A549 (cell line): Measurements from ENCODE around the gene LCOR. TPM values are rescaled to one million over a fixed set of nuclear protein-coding genes. Genes with fewer than 3 reads are reported as not detected.
A peak's percentile ranks its signal among the peaks of the same experiment; 100 is the strongest.

ENCODE experiments used
- ATAC-seq, 2 experiments: fragments of 200-7000 bp in 1 of 2; fragments of >200 bp in 1 of 2; cut with Nextera tagmentation in 1 of 2; cut with Tn5 transposase in 1 of 2; 3 replicates each; pipeline versions ENCODE4 v1.8.0 to v1.9.1; 2018 to 2020; ENCODE audit warnings: mild to moderate bottlenecking in 1 of 2, moderate library complexity in 1 of 2
- CTCF ChIA-PET: fragments of 300-600 bp; sonication (Branson Sonifier 250); formaldehyde crosslinking; extraction: SDS; loops from one replicate; lab custom pipeline; 2021; ENCODE audit warnings: antibody characterized with exemption, inconsistent platforms; lab: Yijun Ruan, JAX
- POLR2A ChIA-PET: fragments of 350-600 bp; formaldehyde crosslinking; extraction: SDS; loops from one replicate; lab custom pipeline; 2021; ENCODE audit warnings: antibody characterized with exemption, inconsistent platforms; lab: Yijun Ruan, JAX
- DNase-seq, 2 experiments: peaks; one replicate each; pipeline versions ENCODE4 v3.0.0 to v3.0.0-alpha.2; 2011 to 2016; ENCODE audit warnings: low read depth in 1 of 2, low spot score in 1 of 2
- FAIRE-seq: peaks from 2 replicates; lab custom pipeline; 2011; peaks lifted over from hg19 to GRCh38; lab: Jason Lieb, UNC
- H3K27ac ChIP-seq, 2 experiments: fragments of >200 bp; sonication (Bioruptor Twin); formaldehyde crosslinking; 3 replicates each; pipeline ENCODE4 v1.5.1; 2016 to 2017
- H3K4me1 ChIP-seq: fragments of >200 bp; sonication (Bioruptor Twin); formaldehyde crosslinking; 3 replicates; pipeline ENCODE4 v1.6.1; 2016
- H3K4me2 ChIP-seq: fragments of >200 bp; sonication (Bioruptor Twin); formaldehyde crosslinking; 3 replicates; pipeline ENCODE4 v1.6.1; 2016
- H3K4me3 ChIP-seq: fragments of >200 bp; sonication (Bioruptor Twin); formaldehyde crosslinking; 3 replicates; pipeline ENCODE4 v1.5.1; 2016
- H3K9me3 ChIP-seq: fragments of >200 bp; sonication (Bioruptor Twin); formaldehyde crosslinking; 3 replicates; pipeline ENCODE4 v1.6.1; 2016
- ATOH8 ChIP-seq: fragments of 250-450 bp; sonication (Bioruptor Pico); IDR thresholded peaks from 2 replicates; pipeline ENCODE4 v1.5.0; 2020; ENCODE audit warnings: low read depth, mild to moderate bottlenecking, moderate library complexity
- CBX8 ChIP-seq: fragments of 200-600 bp; sonication (generic); IDR thresholded peaks from 2 replicates; pipeline ENCODE4 v1.6.1; 2016
- CEBPB ChIP-seq, 2 experiments: fragments of >200 bp in 1 of 2; sonication (Bioruptor Twin) in 1 of 2; formaldehyde crosslinking in 1 of 2; IDR thresholded peaks; 2 replicates each; pipeline ENCODE4 v1.6.1; 2012 to 2016
- CTCF ChIP-seq: fragments of >200 bp; sonication (Bioruptor Twin); formaldehyde crosslinking; IDR thresholded peaks from 3 replicates; pipeline ENCODE4 v1.5.1; 2016
- EHF ChIP-seq: fragments of 250-450 bp; sonication (Bioruptor Pico); IDR thresholded peaks from 2 replicates; pipeline ENCODE4 v1.5.0; 2020; ENCODE audit warnings: mild to moderate bottlenecking
- EHMT2 ChIP-seq: fragments of 200-600 bp; sonication (generic); IDR thresholded peaks from 2 replicates; pipeline ENCODE4 v1.6.1; 2016; ENCODE audit warnings: antibody characterized with exemption, low read depth, mild to moderate bottlenecking, moderate library complexity
- ESRRA ChIP-seq: fragments of 150-350 bp; IDR thresholded peaks from 2 replicates; pipeline ENCODE4 v1.6.1; 2014; ENCODE audit warnings: mild to moderate bottlenecking, low read length, borderline replicate concordance
- FOSL2 ChIP-seq, 2 experiments: fragments of 450-650 bp in 1 of 2; fragments of >200 bp in 1 of 2; sonication (Bioruptor Twin) in 1 of 2; formaldehyde crosslinking; IDR thresholded peaks; 2 replicates each; pipeline versions ENCODE4 v1.5.0 to v1.6.1; 2016 to 2020; ENCODE audit warnings: mild to moderate bottlenecking in 1 of 2, moderate library complexity in 1 of 2
- GATA3 ChIP-seq: IDR thresholded peaks from 2 replicates; pipeline ENCODE4 v1.6.1; 2012; ENCODE audit warnings: borderline replicate concordance
- HDAC2 ChIP-seq: fragments of 200-600 bp; sonication (generic); IDR thresholded peaks from 2 replicates; pipeline ENCODE4 v1.6.1; 2016
- MAFK ChIP-seq: fragments of 450-650 bp; IDR thresholded peaks from 2 replicates; pipeline ENCODE4 v1.6.1; 2014; ENCODE audit not compliant: partially characterized antibody
- NFE2L2 ChIP-seq: fragments of 150-350 bp; conservative IDR thresholded peaks from 2 replicates; pipeline ENCODE4 v1.6.1; 2014; ENCODE audit warnings: low read length
- POLR2A ChIP-seq: IDR thresholded peaks from 2 replicates; pipeline ENCODE4 v1.6.1; 2012; ENCODE audit warnings: mild to moderate bottlenecking, low read length
- POLR2AphosphoS2 ChIP-seq: conservative IDR thresholded peaks from 2 replicates; pipeline ENCODE4 v1.6.1; 2012; ENCODE audit warnings: low read length, improper control_type of control experiment, inconsistent platforms
- RAD21 ChIP-seq, 2 experiments: fragments of >200 bp in 1 of 2; sonication (Bioruptor Twin) in 1 of 2; formaldehyde crosslinking in 1 of 2; IDR thresholded peaks in 1 of 2; conservative IDR thresholded peaks in 1 of 2; 2 replicates in 1 of 2; 3 replicates in 1 of 2; pipeline ENCODE4 v1.6.1; 2012 to 2018; ENCODE audit warnings: inconsistent platforms in 1 of 2
- RCOR1 ChIP-seq: fragments of 150-350 bp; IDR thresholded peaks from 2 replicates; pipeline ENCODE4 v1.6.1; 2014; ENCODE audit warnings: antibody characterized with exemption, low read length, low read depth
- RFX5 ChIP-seq: fragments of 450-650 bp; IDR thresholded peaks from 2 replicates; pipeline ENCODE4 v1.7.1; 2014; ENCODE audit warnings: antibody characterized with exemption, mild to moderate bottlenecking, moderate library complexity
- SREBF2 ChIP-seq: fragments of 450-650 bp; IDR thresholded peaks from 2 replicates; pipeline ENCODE4 v1.6.1; 2014; ENCODE audit warnings: mild to moderate bottlenecking, moderate library complexity
- ZNF302 ChIP-seq: fragments of 250-450 bp; sonication (Bioruptor Pico); IDR thresholded peaks from 2 replicates; pipeline ENCODE4 v1.9.0; 2021; ENCODE audit warnings: inconsistent platforms, mild to moderate bottlenecking, moderate library complexity
- WGBS: methylation state at CpG from one replicate; pipeline ENCODE4 v1.1.6; 2017; ENCODE audit errors: missing lambda C conversion rate; 5-methylcytosine and 5-hydroxymethylcytosine counted together
- polyA plus RNA-seq, 4 experiments: library from polyadenylated mRNA; depleted of rRNA in 3 of 4; stranded (reverse); fragments of >200 nt; fragmentation: RNase III in 1 of 4; extraction: RNeasy Plus Mini Kit Qiagen cat#74134 plus additional on column Dnase treatment in 1 of 4; gene quantifications; 2 replicates in 3 of 4; 3 replicates in 1 of 4; pipeline ENCODE4 v1.2.3, GENCODE V29; 2011 to 2017
- TF ChIP-seq, protein P1 (sequence below): IDR thresholded peaks from 2 replicates; pipeline ENCODE4 v1.6.1; 2012; ENCODE audit warnings: low read depth, borderline replicate concordance
- TF ChIP-seq, protein P2 (sequence below): fragments of >200 bp; sonication (Bioruptor Twin); formaldehyde crosslinking; IDR thresholded peaks from 2 replicates; pipeline ENCODE4 v1.6.1; 2016
- TF ChIP-seq, protein P3 (sequence below): fragments of 450-650 bp; IDR thresholded peaks from 2 replicates; pipeline ENCODE4 v1.6.1; 2014; ENCODE audit warnings: antibody characterized with exemption

Gene LCOR
- polyA plus RNA-seq, 2 of the 4 experiments (the other 2 are of a cell fraction): 4.8 to 17.6 TPM

GRCh38 chr10:96988426-96988825, 156.3 kb downstream of the LCOR start (continued):
- TF ChIP-seq, protein P1, sequence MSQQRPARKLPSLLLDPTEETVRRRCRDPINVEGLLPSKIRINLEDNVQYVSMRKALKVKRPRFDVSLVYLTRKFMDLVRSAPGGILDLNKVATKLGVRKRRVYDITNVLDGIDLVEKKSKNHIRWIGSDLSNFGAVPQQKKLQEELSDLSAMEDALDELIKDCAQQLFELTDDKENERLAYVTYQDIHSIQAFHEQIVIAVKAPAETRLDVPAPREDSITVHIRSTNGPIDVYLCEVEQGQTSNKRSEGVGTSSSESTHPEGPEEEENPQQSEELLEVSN: no peak
- TF ChIP-seq FOSL2 (IDR thresholded peaks at IDR 0.05): no peak
- no peak for TF ChIP-seq FOSL2 (CRISPR knock-in tag; IDR thresholded peaks at IDR 0.05)
- TF ChIP-seq RFX5: no peak
- TF ChIP-seq SREBF2: no peak
- no peak for TF ChIP-seq ATOH8 (CRISPR knock-in tag)
- TF ChIP-seq, protein P2, sequence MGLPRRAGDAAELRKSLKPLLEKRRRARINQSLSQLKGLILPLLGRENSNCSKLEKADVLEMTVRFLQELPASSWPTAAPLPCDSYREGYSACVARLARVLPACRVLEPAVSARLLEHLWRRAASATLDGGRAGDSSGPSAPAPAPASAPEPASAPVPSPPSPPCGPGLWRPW: no peak
- no peak for TF ChIP-seq GATA3
- TF ChIP-seq HDAC2: no peak

GRCh38 chr10:96991313-96991841, 159.3 kb downstream of the LCOR start:
- 36% methylated on average over 7 of the region's 7 CpGs for WGBS
- peak overlapping the region in 1 of 2 experiments; percentile 29; a peak in 1 of 6 replicates for H3K27ac ChIP-seq
- ChIA-PET CTCF (interaction anchor here (0.8 to 2.3 kb wide), 2 partner anchors 34 to 46 kb away, joined by 5 to 6 read pairs; no protein-coding TSS in a partner anchor), POLR2A (no interaction called here)
- no peaks in the 10 kb centered on the region for H3K9me3 ChIP-seq
- no peak overlapping the region for H3K4me3 ChIP-seq
- H3K4me1 ChIP-seq: peaks cover 13% of the 10 kb centered on the region
- TF ChIP-seq EHMT2 (no peak), CEBPB (IDR thresholded peaks at IDR 0.05) (no peak)
- TF ChIP-seq, all 56 proteins: peak for 0
- ATAC-seq (peak; percentile 52 to 78; a peak in 4 of 6 replicates), DNase-seq (no peak), FAIRE-seq (no peak)
- peak overlapping the region; percentile 39 for H3K4me2 ChIP-seq

GRCh38 chr10:96992721-96993120, 160.6 kb downstream of the LCOR start:
- WGBS: 92% methylated on average over 1 of the region's 1 CpG
- TF ChIP-seq NFE2L2: no peak
- no peak for TF ChIP-seq ESRRA
- no peak for TF ChIP-seq POLR2A
- TF ChIP-seq, protein P3, sequence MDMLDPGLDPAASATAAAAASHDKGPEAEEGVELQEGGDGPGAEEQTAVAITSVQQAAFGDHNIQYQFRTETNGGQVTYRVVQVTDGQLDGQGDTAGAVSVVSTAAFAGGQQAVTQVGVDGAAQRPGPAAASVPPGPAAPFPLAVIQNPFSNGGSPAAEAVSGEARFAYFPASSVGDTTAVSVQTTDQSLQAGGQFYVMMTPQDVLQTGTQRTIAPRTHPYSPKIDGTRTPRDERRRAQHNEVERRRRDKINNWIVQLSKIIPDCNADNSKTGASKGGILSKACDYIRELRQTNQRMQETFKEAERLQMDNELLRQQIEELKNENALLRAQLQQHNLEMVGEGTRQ: no peak
- no peak for TF ChIP-seq FOSL2 (IDR thresholded peaks at IDR 0.05)
- no peak for TF ChIP-seq FOSL2 (CRISPR knock-in tag; IDR thresholded peaks at IDR 0.05)
- no peak for TF ChIP-seq MAFK
- no peak for TF ChIP-seq POLR2AphosphoS2
- TF ChIP-seq RAD21 (conservative IDR thresholded peaks at IDR 0.05 in 1 of 2, IDR thresholded peaks at IDR 0.05 in 1 of 2): no peak
- TF ChIP-seq EHF (CRISPR knock-in tag): no peak
- TF ChIP-seq RCOR1: no peak
- no peak for TF ChIP-seq CTCF
- TF ChIP-seq ZNF302 (CRISPR knock-in tag): no peak
- TF ChIP-seq CBX8: no peak
- H3K4me2 ChIP-seq: no peak overlapping the region
- FAIRE-seq (no peak), DNase-seq (no peak), ATAC-seq (no peak)
- ChIA-PET POLR2A (no interaction called here), CTCF (no interaction called here)
- H3K4me3 ChIP-seq: no peak overlapping the region
- peaks cover 13% of the 10 kb centered on the region for H3K4me1 ChIP-seq
- H3K27ac ChIP-seq: no peak overlapping the region
- no peaks in the 10 kb centered on the region for H3K9me3 ChIP-seq
